Spleen (tissue), 11 donors: Measurements from ENCODE around the gene TEAD3. TPM values are rescaled to one million over a fixed set of nuclear protein-coding genes. Genes with fewer than 3 reads are reported as not detected.
A peak's percentile ranks its signal among the peaks of the same experiment; 100 is the strongest.

Experiments
- DNase-seq: peaks from one replicate; pipeline ENCODE4 v3.0.0-alpha.2; 2020
- H3K27ac ChIP-seq, 8 donors: fragments of 200-600 bp; sonication (generic) in 7 of 8; 1 replicate in 4 of 8; 2 replicates in 4 of 8; pipeline versions ENCODE4 v1.5.0 to v1.8.0; 2016 to 2021; ENCODE audit warnings: inconsistent platforms in 4 of 8, mild to moderate bottlenecking in 4 of 8, moderate library complexity in 1 of 8
- H3K27me3 ChIP-seq, 7 donors: fragments of 200-600 bp; sonication (generic) in 6 of 7; replicated peaks in 1 of 7; 1 replicate in 4 of 7; 2 replicates in 3 of 7; pipeline versions ENCODE4 v1.5.0 to v1.8.0; 2016 to 2021; ENCODE audit warnings: inconsistent platforms in 3 of 7, mild to moderate bottlenecking in 1 of 7
- H3K36me3 ChIP-seq, 6 donors: fragments of 200-600 bp; sonication (generic) in 5 of 6; 1 replicate in 4 of 6; 2 replicates in 2 of 6; pipeline versions ENCODE4 v1.5.0 to v1.8.0; 2016 to 2021; ENCODE audit warnings: inconsistent platforms in 2 of 6
- H3K4me1 ChIP-seq, 6 donors: fragments of 200-600 bp; sonication (generic) in 5 of 6; 1 replicate in 3 of 6; 2 replicates in 3 of 6; pipeline versions ENCODE4 v1.5.0 to v1.8.0; 2016 to 2021; ENCODE audit warnings: inconsistent platforms in 3 of 6
- H3K4me3 ChIP-seq, 8 donors: fragments of 200-600 bp; sonication (generic) in 7 of 8; 1 replicate in 4 of 8; 2 replicates in 4 of 8; pipeline versions ENCODE4 v1.5.0 to v1.8.0; 2016 to 2021; ENCODE audit warnings: inconsistent platforms in 4 of 8, mild to moderate bottlenecking in 4 of 8, moderate library complexity in 2 of 8
- H3K9me3 ChIP-seq, 8 donors: fragments of 200-600 bp; sonication (generic) in 7 of 8; 1 replicate in 4 of 8; 2 replicates in 4 of 8; pipeline versions ENCODE4 v1.5.0 to v1.8.0; 2016 to 2021; ENCODE audit warnings: inconsistent platforms in 4 of 8
- CTCF ChIP-seq, 11 experiments: fragments of 200-600 bp in 7 of 11; fragments of 450-650 bp in 4 of 11; sonication (generic) in 4 of 11; IDR thresholded peaks in 8 of 11; conservative IDR thresholded peaks in 3 of 11; 1 replicate in 7 of 11; 2 replicates in 4 of 11; pipeline versions ENCODE4 v1.4.0 to v1.8.0; 2016 to 2021; ENCODE audit warnings: antibody characterized with exemption in 11 of 11, inconsistent platforms in 4 of 11, mild to moderate bottlenecking in 1 of 11
- POLR2A ChIP-seq, 3 donors: fragments of 450-650 bp; IDR thresholded peaks; one replicate each; pipeline ENCODE4 v1.5.1; 2017; ENCODE audit warnings: antibody characterized with exemption in 3 of 3, mild to moderate bottlenecking in 1 of 3
- POLR2AphosphoS5 ChIP-seq, 3 donors: sonication (generic); formaldehyde crosslinking; IDR thresholded peaks; one replicate each; pipeline ENCODE4 v1.5.1; 2017; ENCODE audit warnings: antibody characterized with exemption in 3 of 3
- WGBS, 5 donors: extraction: QIAGEN DNeasy Blood & Tissue Kit in 3 of 5; methylation state at CpG; one replicate each; pipeline versions ENCODE4 v1.1.5 to v1.1.7; 2013 to 2018; 5-methylcytosine and 5-hydroxymethylcytosine counted together
- intact Hi-C: fragments of 100-400 bp; cut with DNase I; formaldehyde crosslinking; loops from one replicate; pipeline ENCODE4 v1.15.0; 2023; ENCODE audit warnings: low total_unique reads
- polyA plus RNA-seq, 3 donors: library from polyadenylated mRNA; stranded (reverse); fragments of 200-250 nt; gene quantifications; one replicate each; pipeline ENCODE4 v1.2.1, GENCODE V29; 2013
- total RNA-seq, 7 donors: library from RNA; depleted of rRNA in 3 of 7; stranded (reverse); fragments of >200 nt in 3 of 7; fragmentation: NEBNext Ultra II Directional in 4 of 7; extraction: Animal tissue kit (Norgen Biotek cat#: 25700) in 4 of 7; gene quantifications; one replicate each; pipeline versions ENCODE4 v1.1.0 to v1.2.1, GENCODE V29; 2016 to 2021
- donor health status: healthy with polysubstance abuse.
- donor health status: DM: no; HTN: no; CAD: no; lungs with moderate emphysema.
- donor health status: DM: no; HTN: no; CAD: no.
- donor health status: Bipolar disorder and iron deficiency.
- donor health status: healthy.
- donor health status: DM: no; HTN: no; CAD: no.
- donor health status: DM: yes; HTN: yes; CAD: no.

TEAD3 gene
- total and polyA plus RNA-seq, 10 donors: 2.5 to 15.2 (median 7.2) TPM

GRCh38 chr6:35454391-35455110, 42.3 kb downstream of the TEAD3 start:
- 85 to 92% (median 89%) methylated on average over 9 of the region's 9 CpGs for WGBS, 5 donors
- H3K27ac ChIP-seq: no peak overlapping the region
- no peaks in the 10 kb centered on the region for H3K27me3 ChIP-seq
- H3K4me3 ChIP-seq: no peak overlapping the region
- TF ChIP-seq CTCF (IDR thresholded peaks at IDR 0.05 in 8 of 11, conservative IDR thresholded peaks at IDR 0.05 in 3 of 11): no peak
- no peak for TF ChIP-seq POLR2AphosphoS5 (IDR thresholded peaks at IDR 0.05)
- no peak for TF ChIP-seq POLR2A (IDR thresholded peaks at IDR 0.05)
- no peaks in the 10 kb centered on the region for H3K9me3 ChIP-seq
- H3K36me3 ChIP-seq: peaks cover 0 to 43% (median 14%) of the 10 kb centered on the region in 6 donors
- intact Hi-C loops: loop anchor here (5.0 kb wide), 1 partner anchor 112 kb away; the partner anchor contains the start of gene PPARD
- H3K4me1 ChIP-seq: peaks cover 17 to 44% (median 25%) of the 10 kb centered on the region in 6 donors
- DNase-seq: no peak

- WGBS, 5 donors: 23 to 43% (median 32%) methylated on average over 3 of the region's 3 CpGs
- intact Hi-C loops: loop anchor here (5.0 kb wide), 1 partner anchor 111 kb away; the partner anchor contains the start of gene PPARD
- H3K9me3 ChIP-seq: no peaks in the 10 kb centered on the region
- no peaks in the 10 kb centered on the region for H3K27me3 ChIP-seq
- H3K27ac ChIP-seq: no peak overlapping the region
- peaks cover 0 to 30% (median 10%) of the 10 kb centered on the region in 6 donors for H3K36me3 ChIP-seq
- peaks cover 22 to 51% (median 31%) of the 10 kb centered on the region in 6 donors for H3K4me1 ChIP-seq
- no peak for DNase-seq
- no peak for TF ChIP-seq CTCF (IDR thresholded peaks at IDR 0.05 in 8 of 11, conservative IDR thresholded peaks at IDR 0.05 in 3 of 11)
- TF ChIP-seq POLR2A (IDR thresholded peaks at IDR 0.05): no peak
- TF ChIP-seq POLR2AphosphoS5 (IDR thresholded peaks at IDR 0.05): no peak
- peak overlapping the region in 5 of 8 donors; percentile 66 to 96 (median 82) for H3K4me3 ChIP-seq
These were observed 43.6 kb downstream of the TEAD3 start for GRCh38 chr6:35453236-35453635.

GRCh38 chr6:35452183-35453090, 44.4 kb downstream of the TEAD3 start, which contains the start of gene FANCE:
Gene FANCE (plus strand): TSS chr6:35452338. CDS start chr6:35452546, 208 bp downstream.
- H3K27ac ChIP-seq: peak within 1 kb of the TSS in 7 of 8 donors; percentile 59 to 88 (median 79)
- peak within 1 kb of the TSS; percentile 66 to 96 (median 82) for H3K4me3 ChIP-seq
- intact Hi-C loops: loop anchor here (5.0 kb wide), 1 partner anchor 110 kb away; the partner anchor contains the start of gene PPARD
- WGBS, 5 donors: 1 to 8% (median 1%) methylated on average over 20 to 87 of the region's 87 CpGs
- peaks cover 0 to 22% (median 8%) of the 10 kb centered on the region in 6 donors for H3K36me3 ChIP-seq
- TF ChIP-seq POLR2AphosphoS5 (IDR thresholded peaks at IDR 0.05): peak; percentile 83 to 93 (median 84)
- TF ChIP-seq POLR2A (IDR thresholded peaks at IDR 0.05): no peak
- TF ChIP-seq CTCF (IDR thresholded peaks at IDR 0.05 in 8 of 11, conservative IDR thresholded peaks at IDR 0.05 in 3 of 11): peak in 3 of 11 experiments; percentile 23 to 49 (median 37)
- peaks cover 22 to 51% (median 31%) of the 10 kb centered on the region in 6 donors for H3K4me1 ChIP-seq
- H3K9me3 ChIP-seq: no peaks in the 10 kb centered on the region
- peak; percentile 99 for DNase-seq
- H3K27me3 ChIP-seq: no peaks in the 10 kb centered on the region
